Hematopoietic multipotent progenitor cell treated with erythropoietin and hydrocortisone succinate and interleukin-3 and kit ligand, for 17 days (in vitro differentiated cells): ENCODE measurements around the gene CMPK2.

Experiments used
- DNase-seq: peaks from one replicate; pipeline ENCODE4 v3.0.0-alpha.2; 2015; ENCODE audit warnings: low spot score

The CMPK2 gene

GRCh38 chr2:6841537-6842287 lies 24.0 kb downstream of the CMPK2 start:
- DNase-seq = no peak

- no peak for DNase-seq
Measured at GRCh38 chr2:6838673-6839319, 26.9 kb downstream of the CMPK2 start.

- no peak for DNase-seq
Measured at GRCh38 chr2:6835467-6835866, 30.2 kb downstream of the CMPK2 start.

DNA sequence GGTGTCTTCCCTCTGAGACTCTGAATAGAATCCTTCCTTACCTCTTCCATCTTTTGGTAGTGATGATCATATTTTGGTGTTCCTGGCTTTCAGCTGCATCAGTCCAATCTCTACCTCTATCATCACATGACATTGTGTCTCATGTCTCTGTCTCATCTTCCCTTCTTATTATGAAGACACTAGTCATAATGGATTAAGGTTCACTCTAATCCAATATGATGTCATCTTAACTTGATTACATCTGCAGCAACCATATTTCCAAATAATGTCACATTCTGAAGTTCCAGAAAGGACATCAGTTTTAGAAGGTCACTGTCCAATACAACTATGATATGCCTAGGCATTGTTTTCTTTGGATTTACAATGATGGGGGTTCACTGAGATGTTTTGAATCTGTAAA lies 31.5 kb downstream of the CMPK2 start:
- DNase-seq = no peak

- no peak for DNase-seq
Measured at GRCh38 chr2:6833300-6833604, 32.5 kb downstream of the CMPK2 start.

GRCh38 chr2:6832596-6833299 lies 33.0 kb downstream of the CMPK2 start:
- DNase-seq = no peak

GRCh38 chr2:6831229-6831628 lies 34.5 kb downstream of the CMPK2 start:
- DNase-seq = no peak

- DNase-seq = peak; percentile 58
Measured at GRCh38 chr2:6828299-6828584, 37.5 kb downstream of the CMPK2 start.

DNA sequence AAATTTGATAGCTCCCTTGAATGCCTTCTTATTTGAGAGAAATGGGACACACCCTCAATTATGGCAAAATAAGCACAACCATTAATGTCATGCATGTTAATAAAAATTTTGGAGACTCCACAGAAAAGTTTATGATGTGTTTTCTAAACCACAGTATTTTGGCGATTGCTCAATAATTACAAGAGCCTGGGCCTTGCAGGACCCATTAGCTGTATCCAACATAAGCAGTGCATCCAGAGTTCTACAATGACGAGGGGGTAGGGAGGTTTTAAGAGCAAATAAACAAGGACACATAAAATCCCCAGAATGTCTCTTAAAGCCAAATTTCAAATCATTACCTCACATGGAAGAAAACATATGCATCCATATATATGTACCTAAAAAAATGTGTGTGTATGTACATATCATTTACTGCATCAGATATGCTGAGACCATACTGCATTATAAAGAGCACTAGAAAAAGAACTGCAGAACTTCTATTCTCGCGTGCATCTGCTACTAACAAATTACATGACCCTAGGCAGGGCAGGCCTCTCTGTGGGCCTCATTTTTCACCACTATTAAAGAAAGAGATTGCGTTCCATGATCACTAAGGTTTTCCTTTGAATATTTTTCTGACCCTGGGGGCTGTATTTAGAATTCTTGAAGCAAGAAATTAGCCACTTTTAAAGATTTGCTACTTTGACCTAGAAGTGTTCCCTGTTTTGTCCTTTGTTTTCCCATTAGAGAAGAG lies 38.0 kb downstream of the CMPK2 start:
- no peak for DNase-seq

- peak; percentile 87 for DNase-seq
Measured at GRCh38 chr2:6826081-6826913, 39.4 kb downstream of the CMPK2 start.

DNA sequence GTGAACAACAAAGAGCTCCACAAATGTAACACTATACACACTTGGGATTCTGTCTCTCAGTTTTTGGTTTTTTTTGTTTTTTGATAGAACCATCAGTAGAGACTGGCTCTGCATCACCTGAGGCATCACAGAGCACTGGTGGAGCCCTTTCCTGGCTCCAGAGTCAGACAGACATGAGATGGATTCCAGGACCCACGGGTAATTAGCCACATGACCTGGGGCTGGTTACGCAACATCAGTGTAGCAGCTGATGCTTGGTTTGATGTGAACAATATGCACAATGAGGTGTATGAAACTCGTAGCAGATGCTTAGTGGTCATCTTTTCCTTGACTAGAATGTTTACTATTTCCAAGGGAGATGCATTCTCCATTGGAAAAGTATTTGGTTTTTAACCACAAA lies 40.7 kb downstream of the CMPK2 start:
- DNase-seq = no peak

DNA sequence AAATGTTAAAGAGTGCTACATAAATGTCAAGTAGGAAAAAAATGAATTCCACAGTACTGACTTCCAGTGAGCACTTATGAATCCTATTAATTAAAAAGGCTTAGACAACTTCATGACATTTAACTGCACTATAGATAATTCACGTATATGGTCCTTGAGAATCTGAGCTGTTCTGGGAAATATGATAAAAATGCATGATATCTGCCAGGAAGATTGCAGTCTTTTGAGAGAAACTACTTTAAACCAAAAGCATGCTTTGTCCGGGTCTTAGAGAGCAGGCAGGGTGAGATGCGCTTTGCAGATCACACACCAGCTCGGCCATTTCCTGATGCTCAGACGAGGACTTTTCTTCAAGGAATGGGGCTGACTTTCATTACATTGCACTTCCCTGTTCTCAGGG lies 42.6 kb downstream of the CMPK2 start:
- DNase-seq = no peak

GRCh38 chr2:6822406-6822805 lies 43.3 kb downstream of the CMPK2 start:
- no peak for DNase-seq

DNA sequence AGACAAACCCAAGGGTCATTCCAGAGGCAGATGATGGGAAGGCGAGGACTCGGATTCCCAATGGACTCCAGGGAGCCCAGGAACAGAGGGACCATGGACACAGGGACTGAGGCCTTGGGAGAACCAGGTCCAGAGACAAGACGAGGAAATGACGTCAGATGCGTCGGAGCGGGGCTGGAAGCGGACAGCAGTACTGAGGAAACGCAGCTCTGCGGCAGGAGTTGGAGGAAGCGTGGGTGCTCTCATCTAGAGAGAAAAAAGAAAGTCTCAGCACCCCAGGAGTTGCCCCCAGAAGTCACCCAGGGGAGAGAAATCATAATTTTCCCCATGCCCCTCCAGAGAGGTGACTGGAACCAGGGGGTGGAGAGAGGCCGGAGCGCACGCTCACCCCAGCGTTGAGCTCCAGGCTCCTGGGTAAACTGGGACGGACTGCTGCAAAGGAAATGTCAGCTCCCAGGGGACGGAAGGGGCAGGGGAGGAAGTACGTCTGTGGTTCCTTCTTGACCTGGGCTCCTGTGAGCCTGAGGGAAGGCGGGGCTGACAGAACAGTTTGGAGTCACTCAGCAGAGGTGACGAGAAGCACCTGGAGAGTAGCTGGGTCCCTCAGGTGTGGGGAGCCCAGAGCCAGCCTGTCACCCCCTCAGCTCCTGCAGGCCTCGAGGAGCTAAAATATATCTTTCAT lies 44.7 kb downstream of the CMPK2 start:
- DNase-seq = no peak

DNA sequence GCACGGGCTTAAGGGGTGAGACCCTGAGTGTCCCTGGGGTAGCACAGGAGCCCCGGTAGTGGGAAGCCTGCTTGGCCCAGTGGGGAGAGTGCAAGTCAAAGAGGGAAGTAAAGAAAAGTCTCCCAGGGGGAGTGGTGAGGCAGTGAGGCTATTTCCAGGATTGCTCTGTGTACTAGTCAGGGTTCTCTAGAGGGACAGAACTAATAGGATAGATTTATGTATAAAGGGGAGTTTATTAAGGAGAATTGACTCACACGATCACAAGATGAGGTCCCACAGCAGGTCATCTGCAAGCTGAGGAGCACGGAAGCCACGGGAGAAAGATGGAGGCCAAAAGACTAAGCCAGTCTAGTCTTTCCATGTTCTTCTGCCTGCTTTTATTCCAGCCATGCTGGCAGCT lies 45.5 kb downstream of the CMPK2 start:
- no peak for DNase-seq

GRCh38 chr2:6819668-6820067 lies 46.0 kb downstream of the CMPK2 start:
- no peak for DNase-seq

- DNase-seq = no peak
Measured at GRCh38 chr2:6818012-6818411, 47.7 kb downstream of the CMPK2 start.

- DNase-seq = no peak
Measured at GRCh38 chr2:6814869-6815268, 50.8 kb downstream of the CMPK2 start.

DNA sequence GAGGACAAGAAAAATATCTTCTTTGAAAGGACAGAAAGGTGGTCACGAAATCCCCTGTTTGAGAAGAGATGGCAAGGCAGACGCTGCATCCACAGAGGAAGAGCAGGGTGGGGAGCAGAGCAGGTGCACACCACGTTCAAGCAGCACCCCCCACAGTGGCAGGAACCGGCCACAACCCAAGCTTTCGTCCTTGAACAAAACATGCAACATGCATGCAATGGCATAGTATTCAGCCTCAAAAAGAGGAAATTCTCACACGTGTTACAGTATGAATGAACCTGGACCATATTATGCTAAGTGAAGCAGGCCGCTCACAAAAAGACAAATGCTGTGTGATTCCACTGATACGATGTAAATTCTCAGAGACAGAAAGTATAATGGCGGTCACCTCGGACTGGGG lies 51.4 kb downstream of the CMPK2 start:
- DNase-seq = no peak

DNA sequence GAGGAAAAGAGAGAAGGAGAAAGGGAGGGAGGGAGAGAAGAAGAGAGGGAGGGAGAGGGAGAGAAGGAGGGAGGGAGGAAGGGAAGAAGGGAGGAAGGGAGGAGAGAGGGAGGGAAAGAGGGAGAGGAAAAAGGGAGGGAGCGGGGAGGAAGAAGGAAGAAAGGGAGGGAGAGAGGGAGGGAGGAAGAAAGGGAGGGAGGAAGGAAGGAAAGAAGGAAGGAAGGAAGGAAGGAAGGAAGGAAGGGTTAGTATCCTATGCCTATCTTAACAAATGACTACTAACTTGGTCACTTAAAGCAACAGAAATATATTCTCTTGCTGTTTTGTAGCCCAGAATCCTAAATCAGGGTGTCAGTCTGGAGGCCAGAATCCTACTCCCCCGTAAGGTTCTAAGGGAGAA lies 52.1 kb downstream of the CMPK2 start:
- DNase-seq = no peak

- DNase-seq = no peak
Measured at GRCh38 chr2:6812857-6813530, 52.7 kb downstream of the CMPK2 start.
